Lung (tissue), 12 donors: ENCODE results near the gene CPE. TPM values are rescaled to one million over a fixed set of nuclear protein-coding genes. Genes with fewer than 3 reads are reported as not detected.

Experiments
- ATAC-seq: fragments of 200-7000 bp; cut with Tn5 transposase; one replicate; pipeline ENCODE4 v1.9.1; 2020; ENCODE audit warnings: moderate number of reproducible peaks; ENCODE audit not compliant: insufficient read depth, low FRiP score
- DNase-seq, 3 donors: peaks; one replicate each; pipeline ENCODE4 v3.0.0-alpha.2; 2013 to 2017
- H3K27ac ChIP-seq, 2 donors: one replicate each; pipeline ENCODE4 v1.5.1; 2013; ENCODE audit warnings: mild to moderate bottlenecking in 2 of 2, moderate library complexity in 2 of 2, control low read depth in 1 of 2, inconsistent platforms in 1 of 2, low read depth in 1 of 2, low read length in 1 of 2
- H3K27me3 ChIP-seq, 3 donors: one replicate each; pipeline ENCODE4 v1.5.1; 2013; ENCODE audit warnings: low read length in 2 of 3; ENCODE audit not compliant: control insufficient read depth in 3 of 3, insufficient read depth in 3 of 3
- H3K36me3 ChIP-seq, 4 donors: one replicate each; pipeline ENCODE4 v1.5.1; 2013; ENCODE audit warnings: low read length in 4 of 4, mild to moderate bottlenecking in 1 of 4, moderate library complexity in 1 of 4; ENCODE audit not compliant: control insufficient read depth in 4 of 4, insufficient read depth in 4 of 4
- H3K4me1 ChIP-seq, 5 donors: one replicate each; pipeline ENCODE4 v1.5.1; 2013; ENCODE audit warnings: low read length in 5 of 5, mild to moderate bottlenecking in 2 of 5, moderate library complexity in 1 of 5; ENCODE audit not compliant: control insufficient read depth in 5 of 5, insufficient read depth in 5 of 5
- H3K4me3 ChIP-seq: one replicate; pipeline ENCODE4 v1.5.1; 2013; ENCODE audit warnings: mild to moderate bottlenecking, control low read depth, moderate library complexity
- H3K9ac ChIP-seq, 2 donors: one replicate each; pipeline ENCODE4 v1.5.1; 2013; ENCODE audit warnings: low read length in 2 of 2, control low read depth in 1 of 2; ENCODE audit not compliant: insufficient read depth in 1 of 2
- H3K9me3 ChIP-seq, 4 donors: one replicate each; pipeline ENCODE4 v1.5.1; 2013; ENCODE audit warnings: low read length in 3 of 4, mild to moderate bottlenecking in 1 of 4, moderate library complexity in 1 of 4; ENCODE audit not compliant: control insufficient read depth in 4 of 4, insufficient read depth in 3 of 4
- CTCF ChIP-seq: IDR thresholded peaks from 2 replicates; pipeline ENCODE4 v1.5.1; 2012; ENCODE audit warnings: mild to moderate bottlenecking; ENCODE audit errors: control extremely low read depth, extremely low read depth
- WGBS, 2 donors: extraction: QIAGEN DNeasy Blood & Tissue Kit; methylation state at CpG; one replicate each; pipeline ENCODE4 v1.1.7; 2013; 5-methylcytosine and 5-hydroxymethylcytosine counted together
- polyA plus RNA-seq, 2 donors: library from polyadenylated mRNA; stranded (reverse); fragments of 200-250 nt; gene quantifications; one replicate each; pipeline ENCODE4 v1.2.1, GENCODE V29; 2013
- total RNA-seq, 2 donors: library from RNA; depleted of rRNA in 1 of 2; stranded (reverse); fragments of >200 nt in 1 of 2; gene quantifications; one replicate each; pipeline ENCODE4 v1.2.1, GENCODE V29; 2014 to 2021
- donor health status: control.
- donor health status: control.
- donor health status: Bipolar disorder and iron deficiency.
- donor health status: healthy.
- donor health status: DM: yes; HTN: yes; CAD: no.

CPE gene
- total and polyA plus RNA-seq, 4 donors = 6.6 to 135 (median 14.3) TPM

DNA sequence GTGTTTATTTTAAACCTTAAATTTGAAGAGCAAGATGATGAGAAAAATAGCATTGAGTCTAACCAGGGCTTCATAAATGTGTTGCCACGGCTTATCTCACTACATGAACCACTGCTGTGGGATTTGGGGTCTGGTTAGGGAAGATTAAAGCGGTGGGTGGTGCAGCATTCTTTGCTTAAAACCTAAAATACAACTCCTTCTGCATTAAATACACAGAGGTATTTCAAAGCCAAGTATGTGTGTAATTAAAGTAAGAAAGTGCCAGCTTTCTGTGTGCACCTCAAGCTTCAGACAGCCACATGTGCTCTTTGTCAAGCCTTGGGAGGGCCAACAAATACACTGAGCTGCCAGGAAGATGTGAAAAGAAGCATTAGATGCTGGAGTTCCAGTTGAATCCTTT, 128.0 kb downstream of the CPE start:
- no peak for TF ChIP-seq CTCF
- no peak for ATAC-seq
- 69 to 87% methylated on average over 2 of the region's 2 CpGs for WGBS, 2 donors

DNA sequence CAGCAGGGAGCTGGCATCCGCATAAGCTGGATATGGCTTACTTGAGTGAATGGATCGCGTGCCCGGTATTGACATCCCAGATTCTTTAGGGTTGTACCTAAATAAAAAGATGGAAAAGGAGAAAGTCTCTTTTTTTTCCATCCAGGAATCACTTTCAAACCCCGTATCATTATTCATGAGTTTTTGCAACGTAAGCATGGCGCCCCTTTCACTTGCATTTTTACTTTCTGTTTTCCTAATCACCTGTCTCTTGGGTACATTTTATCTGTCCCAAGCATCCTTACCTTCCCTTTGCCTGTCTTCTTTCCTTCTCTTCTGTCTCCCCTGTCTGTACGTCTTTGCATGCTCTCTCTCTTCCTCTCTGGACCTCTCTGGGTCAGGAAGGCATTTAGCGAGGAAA, 128.6 kb downstream of the CPE start:
- Histone ChIP-seq H3K9ac (no peak overlapping the region), H3K4me1 (peaks cover 0 to 18% (median 3%) of the 10 kb centered on the region in 5 donors), H3K27ac (no peak overlapping the region), H3K36me3 (no peaks in the 10 kb centered on the region), H3K4me3 (no peak overlapping the region), H3K27me3 (no peaks in the 10 kb centered on the region), H3K9me3 (no peaks in the 10 kb centered on the region)
- no peak for ATAC-seq
- WGBS, 2 donors = 94 to 95% methylated on average over 9 of the region's 9 CpGs
- DNase-seq = no peak
- TF ChIP-seq CTCF = no peak

More for the DNA sequence above, 128.0 kb downstream of the CPE start:
- H3K9me3 ChIP-seq = no peaks in the 10 kb centered on the region
- H3K4me3 ChIP-seq = no peak overlapping the region
- H3K27me3 ChIP-seq = no peaks in the 10 kb centered on the region
- no peaks in the 10 kb centered on the region for H3K36me3 ChIP-seq
- peak in 2 of 3 donors; percentile 8 to 13 for DNase-seq
- H3K4me1 ChIP-seq = peaks cover 0 to 16% (median 3%) of the 10 kb centered on the region in 5 donors
- H3K27ac ChIP-seq = no peak overlapping the region
- H3K9ac ChIP-seq = no peak overlapping the region

DNA sequence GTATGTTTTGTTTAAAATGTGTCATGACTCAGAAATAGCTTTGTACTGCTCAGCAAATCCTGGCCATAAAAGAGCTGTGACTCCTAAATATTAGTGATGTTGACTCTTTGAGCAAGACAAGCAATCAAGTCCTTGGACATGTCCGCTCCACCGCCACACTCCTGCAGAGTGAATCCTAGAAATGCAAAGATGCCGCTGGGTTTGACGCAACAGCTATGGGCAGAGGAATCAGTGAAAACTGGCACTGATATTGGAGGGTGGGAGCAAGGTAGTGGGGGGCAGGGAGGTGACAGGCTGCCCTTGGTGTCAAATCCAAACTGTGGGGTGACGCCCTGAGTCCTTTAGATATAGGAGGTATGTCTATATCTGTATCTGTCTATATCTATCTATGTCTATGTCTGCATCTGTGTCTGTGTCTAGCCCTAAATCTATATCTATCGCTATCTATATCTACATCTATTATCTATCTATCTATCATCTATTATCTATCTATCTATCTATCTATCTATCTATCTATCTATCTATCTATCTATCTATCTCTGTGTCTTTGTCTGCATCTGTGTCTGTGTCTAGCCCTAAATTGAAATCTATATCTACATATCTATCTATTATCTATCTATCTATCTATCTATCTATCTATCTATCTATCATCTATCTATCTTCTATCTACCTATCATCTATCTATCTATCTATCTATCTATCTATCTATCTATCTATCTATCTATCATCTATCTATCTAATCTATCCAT, 129.7 kb downstream of the CPE start:
- Histone ChIP-seq H3K4me1 (peaks cover 0 to 23% (median 5%) of the 10 kb centered on the region in 5 donors), H3K9ac (no peak overlapping the region), H3K4me3 (no peak overlapping the region), H3K9me3 (no peaks in the 10 kb centered on the region), H3K27ac (no peak overlapping the region), H3K27me3 (no peaks in the 10 kb centered on the region), H3K36me3 (no peaks in the 10 kb centered on the region)
- ATAC-seq (no peak), DNase-seq (no peak)
- WGBS, 2 donors = 96 to 97% methylated on average over 6 of the region's 6 CpGs
- no peak for TF ChIP-seq CTCF
